GM12878 (cell line): ENCODE data around the gene ZNF431. TPM values are rescaled to one million over a fixed set of nuclear protein-coding genes. Genes with fewer than 3 reads are reported as not detected.

Source experiments
- ATAC-seq: fragments of 200-7000 bp; cut with Tn5 transposase; 3 replicates; pipeline ENCODE4 v1.9.1; 2020; ENCODE audit warnings: mild to moderate bottlenecking, moderate library complexity
- Bru-seq: library from RNA; stranded (reverse); fragments of 400-500 nt; gene quantifications from one replicate; lab custom pipeline; 2021; lab: Mats Ljungman, UMichigan
- BruChase-seq, 2 experiments: library from RNA; stranded (reverse); fragments of 400-500 nt; gene quantifications; one replicate each; lab custom pipeline; 2021; lab: Mats Ljungman, UMichigan
- BruUV-seq: library from RNA; stranded (reverse); fragments of 400-500 nt; replicated peaks from 2 replicates; lab custom pipeline; 2021; lab: Mats Ljungman, UMichigan
- CTCF ChIA-PET: fragments of 300-600 bp; sonication (Branson Sonifier 250); formaldehyde crosslinking; extraction: SDS; loops from one replicate; lab custom pipeline; 2021; ENCODE audit warnings: inconsistent platforms; lab: Yijun Ruan, JAX
- POLR2A ChIA-PET: fragments of 350-600 bp; formaldehyde crosslinking; extraction: SDS; loops from one replicate; lab custom pipeline; 2021; ENCODE audit warnings: inconsistent platforms; lab: Charles Lee
- RAD21 ChIA-PET: fragments of 300-600 bp; sonication (Branson Sonifier 250); formaldehyde crosslinking; loops from one replicate; lab custom pipeline; 2023; ENCODE audit warnings: antibody characterized with exemption; ENCODE audit not compliant: unreplicated experiment; lab: Charles Lee
- SMC1A ChIA-PET: fragments of 300-600 bp; sonication (Branson Sonifier 250); formaldehyde crosslinking; loops from one replicate; lab custom pipeline; 2023; ENCODE audit not compliant: unreplicated experiment, uncharacterized antibody; lab: Charles Lee
- DNase-seq: peaks from one replicate; pipeline ENCODE4 v3.0.0-alpha.2; 2011; ENCODE audit warnings: low read depth, low spot score
- FAIRE-seq: peaks from 3 replicates; lab custom pipeline; 2011; peaks lifted over from hg19 to GRCh38; lab: Jason Lieb, UNC
- H2AFZ ChIP-seq: 2 replicates; pipeline ENCODE4 v1.6.0; 2011; ENCODE audit warnings: low read depth, low read length, control low read depth; ENCODE audit not compliant: control insufficient read depth
- H3K27ac ChIP-seq: 2 replicates; pipeline ENCODE4 v1.5.1; 2011; ENCODE audit warnings: control low read depth; ENCODE audit not compliant: control insufficient read depth, insufficient read depth
- H3K27me3 ChIP-seq, 2 experiments: replicated peaks in 1 of 2; 2 replicates each; pipeline versions ENCODE4 v1.6.0 to v1.6.1; 2011; ENCODE audit warnings: low read length in 1 of 2; ENCODE audit not compliant: control insufficient read depth in 2 of 2, insufficient read depth in 2 of 2
- H3K36me3 ChIP-seq, 2 experiments: 2 replicates each; pipeline ENCODE4 v1.5.1; 2011; ENCODE audit warnings: low read length in 1 of 2; ENCODE audit not compliant: control insufficient read depth in 2 of 2, insufficient read depth in 2 of 2
- H3K4me1 ChIP-seq: 2 replicates; pipeline ENCODE4 v1.6.1; 2011; ENCODE audit warnings: mild to moderate bottlenecking, low read length, moderate library complexity, mixed read lengths; ENCODE audit not compliant: control insufficient read depth, insufficient read depth
- H3K4me2 ChIP-seq: 2 replicates; pipeline ENCODE4 v1.6.0; 2011; ENCODE audit warnings: control low read depth; ENCODE audit not compliant: control insufficient read depth, insufficient read depth
- H3K4me3 ChIP-seq: fragments of 200-600 bp; sonication (generic); 2 replicates; pipeline ENCODE4 v1.5.1; 2016
- H3K79me2 ChIP-seq: 2 replicates; pipeline ENCODE4 v1.6.0; 2011; ENCODE audit warnings: low read length; ENCODE audit not compliant: control insufficient read depth, insufficient read depth
- H3K9ac ChIP-seq: 2 replicates; pipeline ENCODE4 v1.8.0; 2011; ENCODE audit warnings: low read length, control low read depth, mixed read lengths; ENCODE audit not compliant: control insufficient read depth, insufficient read depth
- H3K9me3 ChIP-seq: replicated peaks from 3 replicates; pipeline ENCODE4 v1.5.1; 2011; ENCODE audit warnings: mild to moderate bottlenecking, low read length; ENCODE audit not compliant: control insufficient read depth, insufficient read depth
- H4K20me1 ChIP-seq: 2 replicates; pipeline ENCODE4 v1.6.0; 2011; ENCODE audit not compliant: control insufficient read depth, insufficient read depth
- CREB1 ChIP-seq: IDR thresholded peaks from 2 replicates; pipeline ENCODE4 v1.6.1; 2012; ENCODE audit warnings: low read depth, mild to moderate bottlenecking, inconsistent platforms
- EGR1 ChIP-seq, 2 experiments: IDR thresholded peaks; 1 replicate in 1 of 2; 2 replicates in 1 of 2; pipeline ENCODE4 v1.6.1; 2011 to 2012; ENCODE audit warnings: low read depth in 2 of 2, low read length in 2 of 2, borderline replicate concordance in 1 of 2, mild to moderate bottlenecking in 1 of 2, moderate library complexity in 1 of 2
- EP300 ChIP-seq, 2 experiments: fragments of 150-350 bp in 1 of 2; IDR thresholded peaks; 2 replicates each; pipeline ENCODE4 v1.6.1; 2011 to 2012; ENCODE audit warnings: low read depth in 2 of 2, low read length in 2 of 2, borderline replicate concordance in 1 of 2, improper control_type of control experiment in 1 of 2, inconsistent platforms in 1 of 2; ENCODE audit not compliant: control insufficient read depth in 1 of 2
- FOXM1 ChIP-seq: IDR thresholded peaks from 2 replicates; pipeline ENCODE4 v1.6.1; 2012; ENCODE audit warnings: low read depth, mild to moderate bottlenecking, inconsistent platforms, low read length, moderate library complexity
- IKZF2 ChIP-seq, 2 experiments: fragments of 450-650 bp; IDR thresholded peaks; 2 replicates each; pipeline ENCODE4 v1.6.1; 2017; ENCODE audit warnings: mild to moderate bottlenecking in 2 of 2, moderate library complexity in 2 of 2
- MTA2 ChIP-seq: fragments of 450-650 bp; IDR thresholded peaks from 2 replicates; pipeline ENCODE4 v1.6.1; 2016; ENCODE audit warnings: low read depth, mild to moderate bottlenecking, moderate library complexity
- PAX5 ChIP-seq: IDR thresholded peaks from 2 replicates; pipeline ENCODE4 v1.6.1; 2011; ENCODE audit warnings: low read depth, low read length, borderline replicate concordance
- PBX3 ChIP-seq: IDR thresholded peaks from 2 replicates; pipeline ENCODE4 v1.6.1; 2011; ENCODE audit warnings: mild to moderate bottlenecking, low read depth, low read length, moderate library complexity; ENCODE audit not compliant: insufficient replicate concordance
- POU2F2 ChIP-seq: IDR thresholded peaks from 3 replicates; pipeline ENCODE4 v1.6.1; 2011; ENCODE audit warnings: low read depth, mild to moderate bottlenecking, low read length, borderline replicate concordance
- SIN3A ChIP-seq: IDR thresholded peaks from 2 replicates; pipeline ENCODE4 v1.6.1; 2012; ENCODE audit warnings: low read depth, low read length, improper control_type of control experiment
- SIX5 ChIP-seq: IDR thresholded peaks from 2 replicates; pipeline ENCODE4 v1.6.1; 2011; ENCODE audit warnings: mild to moderate bottlenecking, low read depth, low read length, moderate library complexity; ENCODE audit not compliant: severe bottlenecking
- SUPT20H ChIP-seq: IDR thresholded peaks from 2 replicates; pipeline ENCODE4 v1.6.1; 2011; ENCODE audit warnings: low read depth, mild to moderate bottlenecking, low read length, moderate library complexity, borderline replicate concordance; ENCODE audit not compliant: control insufficient read depth
- WGBS: methylation state at CpG from one replicate; pipeline ENCODE4 v1.1.6; 2016; ENCODE audit warnings: low lambda C conversion rate; ENCODE audit not compliant: insufficient replicate concordance, insufficient coverage; ENCODE audit errors: missing lambda C conversion rate; 5-methylcytosine and 5-hydroxymethylcytosine counted together
- in situ Hi-C: fragments of 300-500 bp; cut with MboI; formaldehyde crosslinking; loops from 9 replicates; pipeline ENCODE4 v1.14.3; 2018; ENCODE audit warnings: mixed read lengths
- intact Hi-C: fragments of 100-400 bp; cut with micrococcal nuclease; formaldehyde crosslinking; loops from one replicate; pipeline ENCODE4 v1.14.2; 2022; ENCODE audit not compliant: unreplicated experiment
- long read RNA-seq, 2 experiments: library from polyadenylated mRNA; unstranded; transcript quantifications; one replicate each; pipeline ENCODE4 v2.0.0, GENCODE V29; 2019 to 2020
- polyA minus RNA-seq, 3 experiments: library from RNA; depleted of rRNA, polyadenylated mRNA; stranded (reverse); fragments of >200 nt; gene quantifications; 2 replicates each; pipeline ENCODE4 v1.2.3, GENCODE V29; 2011
- polyA plus RNA-seq, 11 experiments: library from polyadenylated mRNA; depleted of rRNA in 4 of 11; unstranded in 6 of 11; stranded (reverse) in 5 of 11; fragments of >200 nt; fragmentation: Nextera tagmentation in 4 of 11; fragmentation: Illumina TruSeq in 1 of 11; extraction: Ambion mirVana in 4 of 11; extraction: Trizol in 1 of 11; gene quantifications; 1 replicate in 1 of 11; 2 replicates in 10 of 11; pipeline versions ENCODE4 v1.2.1 to v1.2.3, GENCODE V29; 2011 to 2016; ENCODE audit warnings: inconsistent platforms in 2 of 11, missing spikeins in 2 of 11, low read depth in 1 of 11
- total RNA-seq, 4 experiments: library from RNA; depleted of rRNA in 3 of 4; stranded (reverse); fragments of >200 nt in 3 of 4; fragmentation: Illumina TruSeq in 1 of 4; extraction: Trizol in 1 of 4; gene quantifications; 2 replicates each; pipeline versions ENCODE4 v1.2.1 to v1.2.3, GENCODE V29; 2013 to 2021
- TF ChIP-seq, protein P1 (sequence below): fragments of 450-650 bp; IDR thresholded peaks from 2 replicates; pipeline ENCODE4 v1.6.1; 2017; ENCODE audit warnings: mild to moderate bottlenecking

The ZNF431 gene
- total RNA-seq (2013; cell fraction: nucleolus; rRNA removed) = 54.0 and 56.4 TPM in 2 replicates
- total RNA-seq (2014; rRNA removed) (7.9 and 10.8 TPM in 2 replicates), total RNA-seq (2014; rRNA removed; fragmentation: Illumina TruSeq; extraction: Trizol) (15.3 and 17.4 TPM in 2 replicates), total RNA-seq (2021) (8.9 and 12.3 TPM in 2 replicates), polyA plus RNA-seq (2011; rRNA removed) (18.7 and 26.1 TPM in 2 replicates), polyA plus RNA-seq (2014; fragmentation: Illumina TruSeq; extraction: Trizol) (14.3 and 15.0 TPM in 2 replicates), polyA plus RNA-seq (2014; fragmentation: Nextera tagmentation; extraction: Ambion mirVana) (1 to 10 TPM; 2.5 to 2.8 TPM), polyA plus RNA-seq (2014; rRNA removed) (6.6 and 8.7 TPM in 2 replicates), polyA plus RNA-seq (2016; fragmentation: Nextera tagmentation; extraction: Ambion mirVana) (10 to 100 TPM in 1 of 2 experiments, 1 to 10 TPM in 1; 9.3 to 10.7 TPM), polyA minus RNA-seq (2011; rRNA and poly(A)+ RNA removed) (13.3 and 17.1 TPM in 2 replicates), Bru-seq, nascent RNA (percentile 87 among the genes with signal in this experiment), BruChase-seq, experiment 1, labeled RNA remaining after a 6-hour chase (percentile 81 among the genes with signal in this experiment), BruChase-seq, experiment 2, labeled RNA remaining after a 2-hour chase (percentile 82 among the genes with signal in this experiment)
- polyA plus RNA-seq (2011; ENCODE audit: low read depth) = 2.6 TPM
- 6.9 and 9.4 TPM in 2 replicates for polyA plus RNA-seq (2011; cell fraction: cytosol; rRNA removed)
- 15.1 and 16.7 TPM in 2 replicates for polyA plus RNA-seq (2011; cell fraction: nucleus; rRNA removed)
- polyA plus RNA-seq (2012) = 6.8 and 8.2 TPM in 2 replicates
- 13.1 and 19.1 TPM in 2 replicates for polyA minus RNA-seq (2011; cell fraction: cytosol; rRNA and poly(A)+ RNA removed)
- polyA minus RNA-seq (2011; cell fraction: nucleus; rRNA and poly(A)+ RNA removed) = 56.7 and 57.5 TPM in 2 replicates
- long read RNA-seq, experiment 1, partial matches to known transcripts = 1 of 5 reads
- long read RNA-seq, experiment 1, other reads (novel, unspliced or antisense) = 4 of 5 reads
- long read RNA-seq, experiment 2, full-length matches to known transcripts = 6 of 44 reads
- long read RNA-seq, experiment 2, partial matches to known transcripts = 15 of 44 reads
- long read RNA-seq, experiment 2, other reads (novel, unspliced or antisense) = 23 of 44 reads

- H3K27me3 ChIP-seq = no peaks in the 10 kb centered on the region
- ATAC-seq (peak; percentile 100), DNase-seq (peak; percentile 89), FAIRE-seq (peak; percentile 91)
- peak within 1 kb of the TSS; percentile 69 for H3K4me2 ChIP-seq
- 1% methylated on average over 29 of the region's 30 CpGs for WGBS
- SMC1A ChIA-PET = interaction anchor here (0.6 to 1.9 kb wide), 11 partner anchors 8 to 365 kb away, joined by 3 to 6 read pairs (median 3); partner anchors contain the start of genes ZNF66 and ZNF708
- intact Hi-C loops (loop anchor here (5.0 kb wide), 1 partner anchor 120 kb away; the partner anchor contains the start of gene ZNF430), in situ Hi-C loops (no loop called here)
- BruUV-seq = TSS peak; percentile 71
- peaks cover 0 to 14% of the 10 kb centered on the region in 2 experiments; a peak in 2 of 4 replicates for H3K36me3 ChIP-seq
- peaks cover 11% of the 10 kb centered on the region for H3K79me2 ChIP-seq
- H2AFZ ChIP-seq = peak within 1 kb of the TSS; percentile 90
- CTCF ChIA-PET = interaction anchor here (0.8 to 1.4 kb wide), 2 partner anchors 19 to 56 kb away, joined by 3 read pairs; no protein-coding TSS in a partner anchor
- H3K4me3 ChIP-seq = peak within 1 kb of the TSS; percentile 99
- POLR2A ChIA-PET = interaction anchor here (0.5 to 1.0 kb wide), 3 partner anchors 118 to 365 kb away, joined by 3 to 4 read pairs (median 3); no protein-coding TSS in a partner anchor
- H3K4me1 ChIP-seq = no peaks in the 10 kb centered on the region
- H4K20me1 ChIP-seq = no peaks in the 10 kb centered on the region
- peaks cover 7% of the 10 kb centered on the region; the same call in 2 of the 3 replicates for H3K9me3 ChIP-seq
- RAD21 ChIA-PET = interaction anchor here (0.9 to 1.6 kb wide), 3 partner anchors 121 to 219 kb away, joined by 4 to 8 read pairs (median 6); partner anchors contain the start of genes ZNF430 and ZNF85
- H3K9ac ChIP-seq = peak within 1 kb of the TSS; percentile 89
- H3K27ac ChIP-seq = peak within 1 kb of the TSS; percentile 95
- peak; percentile 95 for TF ChIP-seq PBX3
- TF ChIP-seq POU2F2 = no peak
- TF ChIP-seq FOXM1 = no peak
- TF ChIP-seq EGR1 (IDR thresholded peaks at IDR 0.05; ENCODE audit: borderline replicate concordance in 1 of 2, low read depth in 2 of 2, low read length in 2 of 2) = no peak
- TF ChIP-seq CREB1 = peak; percentile 44; the same call in 1 of the 2 replicates
- TF ChIP-seq SIX5 = peak; percentile 10
- no peak for TF ChIP-seq SIN3A
- no peak for TF ChIP-seq SUPT20H
- TF ChIP-seq, protein P1, sequence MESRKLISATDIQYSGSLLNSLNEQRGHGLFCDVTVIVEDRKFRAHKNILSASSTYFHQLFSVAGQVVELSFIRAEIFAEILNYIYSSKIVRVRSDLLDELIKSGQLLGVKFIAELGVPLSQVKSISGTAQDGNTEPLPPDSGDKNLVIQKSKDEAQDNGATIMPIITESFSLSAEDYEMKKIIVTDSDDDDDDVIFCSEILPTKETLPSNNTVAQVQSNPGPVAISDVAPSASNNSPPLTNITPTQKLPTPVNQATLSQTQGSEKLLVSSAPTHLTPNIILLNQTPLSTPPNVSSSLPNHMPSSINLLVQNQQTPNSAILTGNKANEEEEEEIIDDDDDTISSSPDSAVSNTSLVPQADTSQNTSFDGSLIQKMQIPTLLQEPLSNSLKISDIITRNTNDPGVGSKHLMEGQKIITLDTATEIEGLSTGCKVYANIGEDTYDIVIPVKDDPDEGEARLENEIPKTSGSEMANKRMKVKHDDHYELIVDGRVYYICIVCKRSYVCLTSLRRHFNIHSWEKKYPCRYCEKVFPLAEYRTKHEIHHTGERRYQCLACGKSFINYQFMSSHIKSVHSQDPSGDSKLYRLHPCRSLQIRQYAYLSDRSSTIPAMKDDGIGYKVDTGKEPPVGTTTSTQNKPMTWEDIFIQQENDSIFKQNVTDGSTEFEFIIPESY = no peak
- 0 out of 2 replicates have a peak, but pooled peaks have one; percentile 10 for TF ChIP-seq PAX5
- TF ChIP-seq EP300 (IDR thresholded peaks at IDR 0.05; ENCODE audit: borderline replicate concordance in 1 of 2, control insufficient read depth in 1 of 2, low read depth in 2 of 2, low read length in 2 of 2) = no peak
- no peak for TF ChIP-seq MTA2
- TF ChIP-seq IKZF2 (IDR thresholded peaks at IDR 0.05) = 0 out of 4 replicates have a peak, but pooled peaks of 1 of the 2 experiments have one; percentile 10
Observed at GRCh38 chr19:21141787-21142464, at the start of gene ZNF431. ZNF431 (plus strand) TSS chr19:21142040; CDS start chr19:21142184, 144 bp downstream.
